PFSK-1 (cell line): ENCODE results near the gene AKAP6.

ENCODE experiments used
- POLR2AphosphoS5 ChIP-seq: IDR thresholded peaks from 2 replicates; pipeline ENCODE4 v1.6.1; 2012; ENCODE audit warnings: low read depth, mild to moderate bottlenecking, control low read depth, low read length, moderate library complexity
- SIN3A ChIP-seq: IDR thresholded peaks from 2 replicates; pipeline ENCODE4 v1.6.1; 2012; ENCODE audit warnings: mild to moderate bottlenecking, low read length, moderate library complexity, borderline replicate concordance; ENCODE audit not compliant: insufficient read depth

DNA sequence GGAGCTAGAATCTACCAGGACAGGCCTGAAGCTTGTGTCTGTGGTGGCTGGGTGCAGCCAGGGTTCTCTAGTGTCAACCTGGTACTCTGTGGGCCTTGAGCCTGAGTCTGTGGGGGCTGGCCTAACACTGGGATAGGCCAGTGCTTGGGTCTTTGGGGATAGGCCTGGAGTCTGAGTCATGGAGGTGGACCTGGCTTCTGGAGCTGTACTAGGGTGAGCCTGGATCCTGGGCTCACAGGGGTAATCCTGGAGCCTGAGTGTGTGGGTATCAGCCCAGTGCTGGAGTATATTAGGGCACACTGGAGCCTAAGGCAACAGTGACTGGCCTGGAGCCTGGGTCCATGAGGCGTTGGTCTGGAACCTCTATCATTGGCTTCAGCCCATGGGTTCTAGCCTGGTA is 427.1 kb downstream of the AKAP6 start:
- TF ChIP-seq SIN3A (no peak), POLR2AphosphoS5 (no peak)
